Ovary (tissue), 3 donors: ENCODE measurements around the gene MED23.

Experiments
- POLR2A ChIP-seq: fragments of 450-650 bp; IDR thresholded peaks from one replicate; pipeline ENCODE4 v1.6.1; 2017; ENCODE audit warnings: antibody characterized with exemption, mild to moderate bottlenecking, moderate library complexity
- TF ChIP-seq, protein P1 (sequence below), 3 donors: fragments of 450-650 bp in 2 of 3; fragments of 200-600 bp in 1 of 3; IDR thresholded peaks; one replicate each; pipeline versions ENCODE4 v1.5.1 to v1.8.0; 2016 to 2022; ENCODE audit warnings: antibody characterized with exemption in 3 of 3, mild to moderate bottlenecking in 1 of 3
- donor health status: DM: no; HTN: no; CAD: no.

- TF ChIP-seq POLR2A, result no peak
- TF ChIP-seq, protein P1, sequence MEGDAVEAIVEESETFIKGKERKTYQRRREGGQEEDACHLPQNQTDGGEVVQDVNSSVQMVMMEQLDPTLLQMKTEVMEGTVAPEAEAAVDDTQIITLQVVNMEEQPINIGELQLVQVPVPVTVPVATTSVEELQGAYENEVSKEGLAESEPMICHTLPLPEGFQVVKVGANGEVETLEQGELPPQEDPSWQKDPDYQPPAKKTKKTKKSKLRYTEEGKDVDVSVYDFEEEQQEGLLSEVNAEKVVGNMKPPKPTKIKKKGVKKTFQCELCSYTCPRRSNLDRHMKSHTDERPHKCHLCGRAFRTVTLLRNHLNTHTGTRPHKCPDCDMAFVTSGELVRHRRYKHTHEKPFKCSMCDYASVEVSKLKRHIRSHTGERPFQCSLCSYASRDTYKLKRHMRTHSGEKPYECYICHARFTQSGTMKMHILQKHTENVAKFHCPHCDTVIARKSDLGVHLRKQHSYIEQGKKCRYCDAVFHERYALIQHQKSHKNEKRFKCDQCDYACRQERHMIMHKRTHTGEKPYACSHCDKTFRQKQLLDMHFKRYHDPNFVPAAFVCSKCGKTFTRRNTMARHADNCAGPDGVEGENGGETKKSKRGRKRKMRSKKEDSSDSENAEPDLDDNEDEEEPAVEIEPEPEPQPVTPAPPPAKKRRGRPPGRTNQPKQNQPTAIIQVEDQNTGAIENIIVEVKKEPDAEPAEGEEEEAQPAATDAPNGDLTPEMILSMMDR (IDR thresholded peaks at IDR 0.05), result no peak
Measured at GRCh38 chr6:131663578-131664165, 35.6 kb upstream of the MED23 start.
